CD4-positive, alpha-beta T cell treated with Interleukin-17A for 4 hours (primary cell): ENCODE measurements around the gene KLRC3.
"Not testable (repeated sequence)": the region's sequence is repeated elsewhere in the genome, so short reads cannot be mapped to it uniquely, and the experiment has no call there.

Source experiments
- DNase-seq: peaks from one replicate; pipeline ENCODE4 v3.0.0-alpha.2; 2020; ENCODE audit warnings: mixed read lengths

KLRC3 gene

DNA sequence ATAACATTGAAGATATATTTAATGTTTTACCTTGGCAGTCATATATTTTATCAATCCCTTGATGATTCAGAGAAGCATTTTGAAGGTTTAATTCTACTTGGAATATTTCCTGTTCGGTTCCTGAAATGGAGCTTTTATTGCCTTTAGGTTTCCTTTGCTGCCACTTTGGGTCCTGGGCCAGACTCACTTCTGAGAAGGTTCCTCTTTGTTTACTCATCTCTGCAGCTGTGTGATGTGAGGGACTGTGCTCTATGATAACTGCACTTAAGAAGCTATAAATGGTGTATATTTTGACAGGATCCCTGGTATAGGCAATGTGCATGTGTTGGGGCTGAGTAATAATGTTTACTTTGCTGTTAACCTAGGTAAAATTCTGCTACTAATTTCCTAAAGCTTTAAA, at the start of gene KLRC3:
TSS of gene KLRC3 (minus strand) at position 262 of the 400 bp plus-strand sequence. CDS start at position 217, 45 bp downstream.
- DNase-seq, result not testable (repeated sequence)

DNA sequence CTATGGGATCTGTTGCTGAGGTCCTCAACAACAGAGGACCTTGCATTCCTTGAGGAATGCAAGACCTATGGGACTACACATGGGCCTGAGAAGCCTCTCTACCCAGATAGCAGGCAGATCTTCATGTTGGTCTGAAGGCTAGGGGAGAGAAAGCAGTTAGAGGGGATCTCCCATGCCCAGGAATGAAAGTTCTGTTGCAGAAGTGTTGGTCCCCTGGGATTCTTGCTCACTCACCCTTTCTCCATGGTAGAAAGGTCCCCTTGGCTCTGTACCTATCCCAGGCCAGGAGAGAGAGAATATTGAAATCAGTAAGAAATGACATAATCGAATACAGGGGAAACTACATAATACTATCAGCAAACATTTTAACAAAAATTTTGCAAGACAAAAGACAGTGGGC, 49.3 kb upstream of the KLRC3 start:
- DNase-seq, result no peak

DNA sequence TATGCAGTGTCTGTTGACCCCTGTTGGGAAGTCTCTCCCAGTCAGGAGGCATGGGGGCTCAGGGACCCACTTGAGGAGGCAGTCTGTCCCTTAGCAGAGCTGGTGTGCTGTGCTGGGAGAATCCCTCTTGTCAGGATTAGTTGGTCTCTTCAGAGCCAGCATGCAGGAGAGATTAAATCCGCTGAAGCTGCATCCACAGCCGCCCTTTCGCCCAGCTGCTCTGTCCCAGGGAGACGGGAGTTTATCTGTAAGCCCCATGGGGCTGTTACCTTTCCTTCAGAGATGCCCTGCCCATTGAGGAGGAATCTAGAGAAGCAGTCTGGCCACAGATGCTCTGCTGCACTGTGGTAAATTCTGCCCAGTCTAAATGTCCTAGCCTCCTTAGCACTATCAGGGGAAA, 45.9 kb upstream of the KLRC3 start:
- DNase-seq, result no peak

DNA sequence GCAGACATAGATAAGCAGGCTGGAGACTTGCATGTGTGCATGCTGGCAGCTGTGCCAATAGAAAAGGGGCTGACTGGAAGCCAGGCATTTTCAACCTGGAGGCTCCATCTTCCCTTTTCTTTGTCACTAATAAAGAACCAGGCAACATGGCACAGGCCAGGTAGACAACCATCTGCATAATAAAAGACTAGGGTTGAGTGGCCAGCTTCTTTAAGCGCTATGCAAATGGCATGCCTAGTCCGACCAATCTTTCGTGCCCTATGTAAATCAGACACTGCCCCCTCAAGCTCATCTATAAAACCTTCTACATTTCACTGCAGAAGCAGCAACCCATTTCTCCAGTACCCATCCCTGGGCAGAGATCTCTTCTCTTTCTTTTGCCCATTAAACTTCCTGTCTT, 37.4 kb upstream of the KLRC3 start:
- no peak for DNase-seq

DNA sequence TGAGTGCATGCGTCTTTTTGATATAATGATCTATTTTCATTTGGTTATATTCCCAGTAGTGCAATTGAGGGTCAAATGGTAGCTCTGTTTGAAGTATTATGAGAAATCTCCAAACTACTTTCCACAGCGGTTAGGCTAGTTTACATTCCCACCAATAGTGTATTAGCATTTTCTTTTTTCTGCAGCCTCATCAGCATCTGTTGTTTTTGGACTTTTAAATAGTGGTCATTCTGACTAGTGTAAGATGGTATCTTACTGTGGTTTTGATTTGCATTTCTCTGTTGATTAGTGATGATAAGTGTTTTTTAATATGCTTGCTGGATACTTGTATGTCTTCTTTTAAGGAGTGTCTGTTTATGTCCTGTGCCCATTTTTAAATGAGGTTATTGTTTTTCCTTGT, 36.5 kb upstream of the KLRC3 start:
- no peak for DNase-seq

DNA sequence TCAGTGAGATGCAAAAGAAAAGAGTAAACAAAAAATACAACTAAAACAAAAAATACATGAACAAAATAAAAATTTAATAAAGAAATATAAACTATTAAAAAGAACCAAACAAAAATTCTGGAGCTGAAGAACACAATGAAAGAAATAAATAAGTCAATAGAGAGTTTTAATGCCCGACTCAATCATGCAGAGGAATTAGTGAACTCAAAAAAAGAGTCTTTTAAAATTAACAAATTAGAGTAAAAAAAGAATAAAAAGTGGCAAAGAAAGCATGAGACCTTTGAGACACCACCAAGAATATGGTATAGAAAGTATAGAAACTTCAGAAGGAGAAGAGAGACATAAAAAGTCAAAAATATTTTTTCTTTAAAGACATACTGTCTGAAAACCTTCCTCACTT, 35.4 kb upstream of the KLRC3 start:
- no peak for DNase-seq

DNA sequence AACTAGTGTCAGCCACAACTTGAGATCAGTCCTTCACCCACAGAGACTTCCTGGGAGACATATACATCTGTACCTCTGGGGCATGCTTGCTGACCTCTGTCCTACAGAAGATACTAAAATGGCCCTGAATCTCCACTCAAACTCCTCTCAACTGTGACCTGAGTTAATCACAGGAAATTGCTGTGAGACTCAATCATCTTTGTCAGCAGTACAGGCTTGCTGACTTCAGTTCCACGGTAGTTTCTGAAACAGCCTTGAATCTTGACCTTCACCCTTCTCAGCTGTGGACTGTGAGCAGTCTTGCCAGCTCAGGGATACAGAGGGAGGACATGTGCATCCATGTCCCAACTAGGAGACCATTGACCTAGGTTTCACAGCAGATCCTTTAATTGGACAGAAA, 34.1 kb upstream of the KLRC3 start:
- DNase-seq, result no peak

DNA sequence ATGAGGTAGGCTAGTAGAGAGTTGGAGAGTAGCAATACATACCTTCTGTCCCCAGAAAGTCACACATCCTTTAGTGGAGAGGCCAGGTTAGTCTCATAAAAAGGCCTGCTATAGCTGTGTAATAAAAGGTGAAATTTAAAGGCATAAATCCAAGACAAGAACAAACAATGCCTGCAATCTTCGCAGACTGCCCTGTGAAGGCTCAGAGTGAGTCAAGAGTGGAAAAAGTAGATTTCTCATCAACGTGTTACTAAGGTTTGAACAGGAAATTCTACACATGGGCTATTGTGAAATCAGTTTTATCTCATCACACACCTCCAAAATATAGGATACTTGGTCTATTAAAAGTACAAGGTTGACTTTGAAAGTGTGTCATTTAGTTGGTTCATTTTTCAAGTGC, 32.8 kb upstream of the KLRC3 start, which contains the start of gene KLRC1:
TSS of gene KLRC1 (minus strand) at position 222 of the 400 bp plus-strand sequence. CDS start 2,221 bp downstream, outside the sequence.
- no peak for DNase-seq

DNA sequence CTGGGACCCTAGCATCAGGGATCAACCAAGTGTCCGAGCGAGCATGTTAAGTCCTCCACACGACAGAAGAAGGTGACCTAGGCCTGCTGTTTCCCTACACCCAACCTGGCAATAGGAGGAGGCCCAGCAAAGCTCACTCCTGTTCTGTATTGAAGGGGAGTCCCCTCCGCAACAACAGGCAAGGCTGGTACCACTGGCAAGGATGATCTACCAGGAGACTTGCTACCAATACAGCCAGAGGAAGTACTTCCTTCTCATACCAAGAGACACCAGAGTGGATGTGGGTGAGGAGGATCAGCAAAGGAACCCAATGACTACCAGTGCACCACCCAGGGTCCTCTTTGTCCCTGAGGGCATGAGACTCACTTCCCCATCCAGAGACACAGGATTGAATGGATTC, 27.8 kb upstream of the KLRC3 start:
- no peak for DNase-seq

DNA sequence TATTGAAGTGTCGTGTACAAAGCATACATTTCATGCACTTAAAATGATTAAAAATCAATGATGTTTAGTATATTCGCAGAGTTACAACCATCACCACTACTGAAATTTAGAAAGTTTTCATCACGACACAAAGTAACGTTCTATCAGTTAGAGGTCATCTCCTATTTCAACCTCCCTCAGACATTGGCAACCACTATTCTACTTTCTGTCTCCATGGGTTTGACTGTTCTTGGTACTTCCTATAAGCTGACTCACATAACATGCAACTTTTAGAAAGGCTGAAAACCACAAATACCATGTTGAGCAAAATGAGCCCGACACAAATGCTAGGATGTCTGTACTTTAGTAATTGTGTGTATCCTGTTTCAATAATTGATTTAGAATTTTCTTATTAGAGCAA, 25.7 kb upstream of the KLRC3 start:
- DNase-seq, result not testable (repeated sequence)

DNA sequence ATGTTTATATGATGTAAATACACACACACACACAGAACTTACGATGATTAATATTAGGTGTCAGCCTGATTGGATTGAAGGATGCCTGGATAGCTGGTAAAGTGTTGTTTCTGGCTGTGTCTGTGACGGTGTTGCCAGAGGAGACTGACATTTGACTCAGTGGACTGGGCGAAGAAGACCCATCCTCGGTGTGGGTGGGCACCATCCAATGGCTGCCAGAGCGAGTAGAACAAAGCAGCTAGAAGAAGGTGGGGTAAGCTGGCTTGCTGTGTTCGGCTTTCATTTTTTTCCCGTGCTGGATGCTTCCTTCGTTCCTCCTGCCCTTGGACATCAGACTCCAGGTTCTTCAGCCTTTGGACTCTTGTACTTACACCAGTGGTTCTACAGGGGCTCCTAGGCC, 20.7 kb upstream of the KLRC3 start:
- DNase-seq, result not testable (repeated sequence)

DNA sequence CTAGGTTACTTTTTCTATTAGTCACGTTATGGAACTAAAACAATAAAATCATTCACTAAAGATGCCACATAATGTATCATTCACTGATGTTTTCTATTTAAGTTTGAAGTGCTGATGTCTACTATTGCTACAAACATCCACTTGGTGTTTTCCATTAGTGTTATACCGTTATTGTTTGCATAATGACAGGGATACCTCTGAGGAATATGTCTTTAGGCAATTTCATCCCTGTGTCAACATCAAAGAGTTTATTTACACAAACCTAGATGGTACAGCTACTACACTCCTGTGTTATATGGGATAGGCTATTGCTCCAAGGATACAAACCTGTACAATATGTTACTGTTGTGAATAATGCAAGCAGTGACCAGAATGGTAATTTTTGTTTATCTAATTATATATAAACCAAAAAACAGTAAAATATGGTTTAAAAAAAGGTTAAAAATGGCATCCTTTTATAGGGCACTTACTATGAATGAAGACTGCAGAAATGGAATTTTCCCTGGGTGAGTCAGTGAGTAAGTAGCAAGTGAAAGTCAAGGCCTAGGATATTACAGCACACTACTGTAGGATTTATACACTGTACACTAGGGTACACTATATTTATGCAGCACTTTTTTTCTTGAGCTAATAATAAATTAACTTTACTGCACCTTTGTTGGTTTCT, 19.3 kb upstream of the KLRC3 start:
- DNase-seq, result not testable (repeated sequence)

DNA sequence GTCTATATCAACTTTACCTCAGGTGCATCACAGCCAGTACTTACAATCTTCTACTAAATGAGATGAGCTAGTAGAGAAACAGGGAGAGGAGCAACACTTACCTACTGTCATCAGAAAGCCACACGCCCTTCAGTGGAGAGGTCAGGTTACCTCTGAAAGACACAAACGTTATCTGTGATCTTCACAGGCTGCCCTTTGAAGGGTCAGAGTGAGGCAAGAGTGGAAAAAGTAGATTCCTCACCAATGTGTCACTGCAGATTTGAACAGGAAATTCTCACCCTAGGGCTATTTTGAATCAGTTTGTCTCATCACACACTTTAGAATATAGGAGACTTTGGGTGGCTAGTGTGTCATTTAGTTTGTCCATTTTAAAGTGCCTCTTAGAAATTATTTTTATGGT, 17.2 kb upstream of the KLRC3 start:
- DNase-seq, result not testable (repeated sequence)

DNA sequence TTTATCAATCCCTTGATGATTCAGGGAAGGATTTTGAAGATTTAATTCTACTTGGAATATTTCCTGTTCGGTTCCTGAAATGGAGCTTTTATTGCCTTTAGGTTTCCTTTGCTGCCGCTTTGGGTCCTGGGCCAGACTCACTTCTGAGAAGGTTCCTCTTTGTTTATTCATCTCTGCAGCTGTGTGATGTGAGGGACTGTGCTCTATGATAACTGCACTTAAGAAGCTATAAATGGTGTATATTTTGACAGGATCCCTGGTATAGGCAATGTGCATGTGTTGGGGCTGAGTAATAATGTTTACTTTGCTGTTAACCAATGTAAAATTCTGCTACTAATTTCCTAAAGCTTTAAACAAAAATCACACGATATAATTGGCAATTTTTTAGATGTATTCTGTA, 15.4 kb upstream of the KLRC3 start, which contains the start of gene KLRC2:
TSS of gene KLRC2 (minus strand) at position 195 of the 400 bp plus-strand sequence. CDS start at position 171, 24 bp downstream.
- DNase-seq, result not testable (repeated sequence)

DNA sequence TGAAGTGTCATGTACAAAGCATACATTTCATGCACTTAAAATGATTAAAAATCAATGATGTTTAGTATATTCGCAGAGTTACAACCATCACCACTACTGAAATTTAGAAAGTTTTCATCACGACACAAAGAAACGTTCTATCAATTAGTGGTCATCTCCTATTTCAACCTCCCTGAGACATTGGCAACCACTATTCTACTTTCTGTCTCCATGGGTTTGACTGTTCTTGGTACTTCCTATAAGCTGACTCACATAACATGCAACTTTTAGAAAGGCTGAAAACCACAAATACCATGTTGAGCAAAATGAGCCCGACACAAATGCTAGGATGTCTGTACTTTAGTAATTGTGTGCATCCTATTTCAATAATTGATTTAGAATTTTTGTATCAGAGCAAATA, 10.2 kb upstream of the KLRC3 start:
- not testable (repeated sequence) for DNase-seq

DNA sequence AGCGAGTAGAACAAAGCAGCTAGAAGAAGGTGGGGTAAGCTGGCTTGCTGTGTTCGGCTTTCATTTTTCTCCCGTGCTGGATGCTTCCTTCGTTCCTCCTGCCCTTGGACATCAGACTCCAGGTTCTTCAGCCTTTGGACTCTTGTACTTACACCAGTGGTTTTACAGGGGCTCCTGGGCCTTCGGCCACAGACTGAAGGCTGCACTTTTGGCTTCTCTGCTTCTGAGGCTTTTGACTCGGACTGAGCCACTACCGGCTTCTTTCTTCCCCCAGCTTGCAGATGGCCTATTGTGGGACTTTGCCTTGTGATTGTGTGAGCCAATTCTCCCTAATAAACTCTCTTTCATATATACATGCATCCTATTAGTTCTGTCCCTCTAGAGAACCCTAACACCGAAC, 5.5 kb upstream of the KLRC3 start:
- not testable (repeated sequence) for DNase-seq

DNA sequence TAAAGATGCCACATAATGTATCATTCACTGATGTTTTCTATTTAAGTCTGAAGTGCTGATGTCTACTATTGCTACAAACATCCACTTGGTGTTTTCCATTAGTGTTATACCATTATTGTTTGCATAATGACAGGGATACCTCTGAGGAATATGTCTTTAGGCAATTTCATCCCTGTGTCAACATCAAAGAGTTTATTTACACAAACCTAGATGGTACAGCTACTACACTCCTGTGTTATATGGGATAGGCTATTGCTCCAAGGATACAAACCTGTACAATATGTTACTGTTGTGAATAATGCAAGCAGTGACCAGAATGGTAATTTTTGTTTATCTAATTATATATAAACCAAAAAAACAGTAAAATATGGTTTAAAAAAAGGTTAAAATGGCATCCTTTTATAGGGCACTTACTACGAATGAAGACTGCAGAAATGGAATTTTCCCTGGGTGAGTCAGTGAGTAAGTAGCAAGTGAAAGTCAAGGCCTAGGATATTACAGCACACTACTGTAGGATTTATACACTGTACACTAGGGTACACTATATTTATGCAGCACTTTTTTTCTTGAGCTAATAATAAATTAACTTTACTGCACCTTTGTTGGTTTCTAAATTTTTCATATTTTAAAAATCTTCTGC, 4.0 kb upstream of the KLRC3 start:
- DNase-seq, result not testable (repeated sequence)

DNA sequence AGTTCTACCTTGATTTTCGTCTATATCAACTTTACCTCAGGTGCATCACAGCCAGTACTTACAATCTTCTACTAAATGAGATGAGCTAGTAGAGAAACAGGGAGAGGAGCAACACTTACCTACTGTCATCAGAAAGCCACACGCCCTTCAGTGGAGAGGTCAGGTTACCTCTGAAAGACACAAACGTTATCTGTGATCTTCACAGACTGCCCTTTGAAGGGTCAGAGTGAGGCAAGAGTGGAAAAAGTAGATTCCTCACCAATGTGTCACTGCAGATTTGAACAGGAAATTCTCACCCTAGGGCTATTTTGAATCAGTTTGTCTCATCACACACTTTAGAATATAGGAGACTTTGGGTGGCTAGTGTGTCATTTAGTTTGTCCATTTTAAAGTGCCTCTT, 1.8 kb upstream of the KLRC3 start:
- DNase-seq, result not testable (repeated sequence)

DNA sequence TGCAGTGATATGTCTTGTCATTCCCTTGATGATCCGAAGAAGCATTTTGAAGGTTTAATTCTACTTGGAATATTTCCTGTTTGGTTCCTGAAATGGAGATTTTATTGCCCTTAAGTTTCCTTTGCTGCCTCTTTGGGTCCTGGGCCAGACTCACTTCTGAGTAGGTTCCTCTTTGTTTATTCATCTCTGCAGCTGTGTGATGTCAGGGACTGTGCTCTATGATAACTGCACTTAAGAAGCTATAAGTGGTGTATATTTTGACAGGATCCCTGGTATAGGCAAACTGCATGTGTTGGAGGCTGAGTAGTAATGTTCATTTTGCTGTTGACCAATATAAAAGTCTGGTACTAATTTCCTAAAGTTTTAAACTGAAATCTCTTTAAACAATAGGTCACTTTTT, 11.0 kb downstream of the KLRC3 start, which contains the start of gene KLRC4:
TSS of gene KLRC4 (minus strand) at position 366 of the 400 bp plus-strand sequence. CDS start at position 184, 182 bp downstream.
- no peak for DNase-seq

DNA sequence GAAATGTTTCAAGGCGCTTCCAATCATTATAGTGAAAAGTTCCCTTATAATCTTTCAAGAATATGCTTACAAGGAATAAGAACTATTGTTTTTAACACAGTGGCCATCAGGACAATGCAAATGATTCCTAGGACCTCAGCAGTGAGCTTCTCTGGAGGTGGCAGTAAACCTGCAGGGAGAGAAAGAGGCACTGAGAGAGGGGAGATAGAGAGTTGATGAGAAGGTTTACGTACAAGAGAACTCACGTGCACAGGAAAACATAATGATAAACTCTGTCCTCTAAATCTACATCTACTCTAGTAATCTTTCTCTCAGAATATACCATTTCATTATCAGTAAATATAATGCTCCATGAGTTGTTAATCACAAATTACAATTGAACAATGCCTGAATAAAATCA, 11.6 kb downstream of the KLRC3 start:
- DNase-seq, result no peak

DNA sequence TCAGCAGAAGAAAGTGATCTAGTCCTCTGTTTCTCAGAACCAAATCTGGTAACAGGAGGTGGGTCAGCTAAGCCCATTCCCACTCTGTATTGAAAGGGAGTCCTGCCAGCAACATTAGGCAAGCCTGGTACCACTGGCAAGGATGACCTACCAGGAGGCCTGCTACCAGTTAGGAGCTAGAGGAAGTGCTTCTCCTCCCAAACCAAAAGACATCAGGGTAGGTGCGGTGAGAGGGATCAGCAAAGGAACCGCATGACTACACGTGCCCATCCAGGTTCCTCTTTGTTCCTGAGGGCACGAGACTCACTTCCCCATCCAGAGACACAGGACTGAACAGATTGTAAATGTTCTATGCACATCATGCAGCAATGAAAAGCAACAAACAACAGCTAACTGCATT, 13.7 kb downstream of the KLRC3 start:
- DNase-seq, result no peak

DNA sequence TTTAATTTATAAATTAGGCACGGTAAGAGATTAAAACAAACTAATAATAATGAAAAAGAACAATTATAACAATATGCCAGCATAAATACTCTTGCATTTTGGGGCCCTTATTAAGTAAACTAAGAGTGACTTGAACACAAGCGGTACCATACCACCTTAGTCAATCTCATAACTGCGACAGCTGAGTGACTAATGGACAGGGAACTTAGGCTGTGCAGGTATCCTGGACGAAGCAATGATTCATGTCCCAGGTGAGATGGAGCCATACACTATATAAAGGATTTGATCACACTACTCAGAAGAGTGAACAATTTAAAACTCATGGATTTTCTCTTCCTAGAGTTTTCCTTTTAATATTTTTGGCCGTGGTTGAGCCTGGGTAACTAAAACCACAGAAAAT, 15.1 kb downstream of the KLRC3 start:
- no peak for DNase-seq

DNA sequence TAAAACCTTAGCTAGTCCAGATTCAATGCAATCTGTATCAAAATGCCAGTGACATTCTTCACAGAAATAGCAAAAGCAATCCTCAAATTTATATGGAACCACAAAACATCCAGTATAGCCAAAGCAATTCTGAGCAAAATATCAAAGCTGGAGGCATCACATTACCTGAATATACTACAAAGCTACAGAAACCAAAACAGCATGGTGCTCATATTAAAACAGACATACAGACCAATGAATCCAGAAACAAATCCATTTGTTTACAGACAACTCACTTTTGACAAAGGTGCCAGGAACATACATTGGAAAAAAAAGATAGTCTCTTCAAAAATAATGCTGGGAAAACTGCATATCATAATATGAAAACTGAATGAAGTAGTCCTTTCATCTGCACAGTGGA, 15.6 kb downstream of the KLRC3 start:
- DNase-seq, result no peak

DNA sequence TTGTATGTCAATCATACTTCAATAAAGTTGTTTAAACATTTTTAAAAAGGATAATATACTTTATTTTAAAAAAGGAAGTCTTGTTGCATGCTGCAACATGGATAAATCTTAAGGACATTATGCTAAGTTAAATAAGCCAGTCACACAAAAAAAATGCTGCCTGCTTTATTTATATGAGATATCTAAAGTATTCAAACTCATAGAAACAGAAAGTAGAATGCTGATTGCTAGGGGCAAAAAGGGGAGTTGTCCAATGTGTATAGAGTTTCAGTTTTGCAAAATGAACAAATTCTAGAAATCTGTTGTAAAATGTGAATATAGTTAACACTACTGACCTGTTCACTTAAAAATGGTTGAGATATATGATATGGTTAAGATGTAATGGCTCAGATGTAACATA, 19.6 kb downstream of the KLRC3 start:
- no peak for DNase-seq
